ENCODE results near the gene PAK3. TPM values are rescaled to one million over a fixed set of nuclear protein-coding genes. Genes with fewer than 3 reads are reported as not detected.

Gene PAK3
- total RNA-seq, 2 donors from 2014 or later: 0.16 to 0.85 TPM

DNA sequence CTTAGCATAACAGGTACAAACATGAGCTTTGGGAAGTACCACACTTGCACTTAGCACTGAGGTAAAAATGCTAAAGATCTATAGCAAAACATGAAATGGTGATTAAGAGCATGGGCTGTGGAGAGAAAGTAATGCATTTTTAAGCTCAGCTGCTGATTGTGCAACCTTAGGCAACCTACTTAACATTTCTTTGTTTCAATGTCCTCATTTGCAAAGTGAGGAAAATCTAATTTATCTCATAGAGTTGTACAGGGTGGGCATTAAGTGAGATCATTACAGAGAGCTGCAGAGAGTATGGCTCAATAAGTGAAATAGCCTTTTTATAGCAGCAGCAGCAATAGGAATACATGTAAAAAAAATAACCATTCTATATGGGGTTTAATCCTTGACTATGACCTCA is 87.0 kb downstream of the PAK3 start:
- Histone ChIP-seq H3K27ac (no peak overlapping the region), H3K36me3 (no peaks in the 10 kb centered on the region), H3K4me1 (no peaks in the 10 kb centered on the region), H3K4me3 (no peak overlapping the region), H3K9me3 (no peaks in the 10 kb centered on the region), H3K27me3 (no peaks in the 10 kb centered on the region)
- TF ChIP-seq, protein P1, sequence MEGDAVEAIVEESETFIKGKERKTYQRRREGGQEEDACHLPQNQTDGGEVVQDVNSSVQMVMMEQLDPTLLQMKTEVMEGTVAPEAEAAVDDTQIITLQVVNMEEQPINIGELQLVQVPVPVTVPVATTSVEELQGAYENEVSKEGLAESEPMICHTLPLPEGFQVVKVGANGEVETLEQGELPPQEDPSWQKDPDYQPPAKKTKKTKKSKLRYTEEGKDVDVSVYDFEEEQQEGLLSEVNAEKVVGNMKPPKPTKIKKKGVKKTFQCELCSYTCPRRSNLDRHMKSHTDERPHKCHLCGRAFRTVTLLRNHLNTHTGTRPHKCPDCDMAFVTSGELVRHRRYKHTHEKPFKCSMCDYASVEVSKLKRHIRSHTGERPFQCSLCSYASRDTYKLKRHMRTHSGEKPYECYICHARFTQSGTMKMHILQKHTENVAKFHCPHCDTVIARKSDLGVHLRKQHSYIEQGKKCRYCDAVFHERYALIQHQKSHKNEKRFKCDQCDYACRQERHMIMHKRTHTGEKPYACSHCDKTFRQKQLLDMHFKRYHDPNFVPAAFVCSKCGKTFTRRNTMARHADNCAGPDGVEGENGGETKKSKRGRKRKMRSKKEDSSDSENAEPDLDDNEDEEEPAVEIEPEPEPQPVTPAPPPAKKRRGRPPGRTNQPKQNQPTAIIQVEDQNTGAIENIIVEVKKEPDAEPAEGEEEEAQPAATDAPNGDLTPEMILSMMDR (IDR thresholded peaks at IDR 0.05): no peak
- no peak for DNase-seq (ENCODE audit: low spot score)

DNA sequence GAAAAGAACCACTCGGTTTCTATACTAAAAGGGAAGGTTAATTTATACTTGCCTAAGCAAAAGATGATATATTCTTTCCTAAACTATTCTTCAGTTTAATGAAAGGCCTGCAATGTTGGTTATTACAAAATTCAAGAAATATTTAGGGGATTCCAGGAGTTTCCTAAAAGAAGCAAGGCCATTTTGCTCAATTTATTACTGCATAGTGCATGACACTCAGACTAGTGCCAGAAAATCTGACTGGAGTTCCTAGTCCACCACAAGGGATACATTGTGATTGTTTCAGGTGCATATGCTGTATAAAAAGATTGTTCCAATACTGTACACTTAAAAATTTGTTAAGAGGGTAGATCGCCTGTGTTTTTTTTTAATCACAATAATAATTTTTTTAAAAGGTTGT is 95.6 kb downstream of the PAK3 start:
- TF ChIP-seq, protein P1 (IDR thresholded peaks at IDR 0.05): no peak
- H3K36me3 ChIP-seq: no peaks in the 10 kb centered on the region
- H3K27ac ChIP-seq: no peak overlapping the region
- H3K4me1 ChIP-seq: no peaks in the 10 kb centered on the region
- DNase-seq (ENCODE audit: low spot score): no peak
- no peaks in the 10 kb centered on the region for H3K27me3 ChIP-seq
- H3K4me3 ChIP-seq: no peak overlapping the region
- H3K9me3 ChIP-seq: no peaks in the 10 kb centered on the region

DNA sequence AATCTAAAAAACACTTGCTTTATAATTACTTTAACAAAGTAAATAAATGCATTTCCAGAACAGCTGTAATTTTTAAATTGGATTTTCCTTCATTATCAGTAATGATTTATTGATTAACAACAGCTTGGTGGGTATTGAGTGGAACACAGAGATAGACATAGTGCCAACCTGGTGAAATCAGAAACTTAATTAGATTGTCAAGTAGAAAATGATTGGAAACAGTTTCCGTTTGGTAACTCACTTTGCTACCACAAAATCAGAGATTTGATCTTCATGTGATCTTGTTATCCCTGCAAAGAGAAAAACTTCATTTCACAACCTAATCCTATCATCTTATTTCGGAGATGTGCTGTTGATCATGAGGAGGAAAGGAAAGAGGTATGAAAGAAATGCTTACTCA is 103.5 kb downstream of the PAK3 start:
- no peaks in the 10 kb centered on the region for H3K4me1 ChIP-seq
- no peaks in the 10 kb centered on the region for H3K36me3 ChIP-seq
- DNase-seq (ENCODE audit: low spot score): no peak
- H3K9me3 ChIP-seq: no peaks in the 10 kb centered on the region
- H3K27ac ChIP-seq: no peak overlapping the region
- no peak overlapping the region for H3K4me3 ChIP-seq
- H3K27me3 ChIP-seq: no peaks in the 10 kb centered on the region
- TF ChIP-seq, protein P1 (IDR thresholded peaks at IDR 0.05): no peak

DNA sequence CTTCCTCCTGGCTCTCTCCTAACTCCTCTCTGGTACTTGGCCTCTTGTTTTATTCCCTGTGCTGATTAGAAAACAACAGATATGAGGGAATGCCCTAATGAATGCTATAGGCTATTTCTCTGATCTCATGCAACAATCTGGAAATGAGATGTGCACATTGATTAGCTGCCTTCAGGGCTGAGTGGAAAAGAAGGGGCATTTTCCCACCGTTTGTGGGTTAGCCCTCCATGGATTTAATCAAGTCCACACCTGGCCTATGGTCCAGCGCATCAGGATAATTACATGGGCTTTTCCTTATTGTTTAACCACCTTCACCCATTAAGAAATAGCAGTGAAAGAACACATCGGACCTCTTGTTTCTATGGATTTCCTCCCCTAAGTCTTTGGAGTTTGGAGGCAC is 104.3 kb downstream of the PAK3 start:
- Histone ChIP-seq H3K9me3 (no peaks in the 10 kb centered on the region), H3K27me3 (no peaks in the 10 kb centered on the region), H3K4me1 (no peaks in the 10 kb centered on the region), H3K27ac (no peak overlapping the region), H3K36me3 (no peaks in the 10 kb centered on the region), H3K4me3 (no peak overlapping the region)
- TF ChIP-seq, protein P1 (IDR thresholded peaks at IDR 0.05): no peak
- no peak for DNase-seq (ENCODE audit: low spot score)

DNA sequence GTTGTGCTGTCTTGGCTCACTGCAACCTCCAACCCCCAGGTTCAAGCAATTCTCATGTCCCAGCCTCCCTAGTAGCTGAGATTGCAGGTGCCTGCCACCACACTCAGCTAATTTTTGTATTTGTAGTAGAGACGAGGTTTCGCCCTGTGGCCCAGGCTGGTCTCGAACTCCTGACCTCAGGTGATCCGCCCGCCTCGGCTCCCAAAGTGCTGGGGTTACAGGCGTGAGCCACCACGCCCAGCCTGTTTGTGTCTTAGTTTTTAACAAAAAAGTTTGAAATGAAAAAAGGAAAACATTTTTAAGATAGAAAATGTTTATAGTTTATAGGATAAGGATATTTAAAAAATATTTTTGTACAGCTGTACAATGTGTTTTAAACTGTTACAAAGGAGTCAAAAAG is 111.9 kb downstream of the PAK3 start:
- H3K27ac ChIP-seq: no peak overlapping the region
- no peaks in the 10 kb centered on the region for H3K4me1 ChIP-seq
- no peak overlapping the region for H3K4me3 ChIP-seq
- TF ChIP-seq, protein P1 (IDR thresholded peaks at IDR 0.05): no peak
- no peaks in the 10 kb centered on the region for H3K27me3 ChIP-seq
- no peak for DNase-seq (ENCODE audit: low spot score)
- no peaks in the 10 kb centered on the region for H3K36me3 ChIP-seq
- no peaks in the 10 kb centered on the region for H3K9me3 ChIP-seq

DNA sequence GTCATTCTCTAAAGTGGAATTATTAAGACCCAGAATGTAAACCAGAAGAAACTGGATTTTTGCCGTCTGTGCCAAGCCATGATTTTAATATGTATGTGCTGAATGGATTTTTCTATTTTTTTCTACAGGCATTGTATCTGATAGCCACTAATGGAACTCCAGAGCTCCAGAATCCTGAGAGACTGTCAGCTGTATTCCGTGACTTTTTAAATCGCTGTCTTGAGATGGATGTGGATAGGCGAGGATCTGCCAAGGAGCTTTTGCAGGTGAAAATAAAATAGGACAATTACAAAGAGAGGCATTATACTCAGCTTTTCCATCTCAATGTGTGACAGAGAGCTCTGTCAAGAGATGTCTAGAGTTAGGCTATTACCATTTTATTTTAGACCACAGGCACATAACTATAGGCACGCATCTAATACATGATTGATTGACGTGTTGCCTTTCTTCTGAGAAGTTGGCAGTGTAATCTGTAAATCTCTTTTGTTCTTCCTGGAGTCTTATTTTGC is 120.4 kb downstream of the PAK3 start:
- H3K27me3 ChIP-seq: no peaks in the 10 kb centered on the region
- no peak for DNase-seq (ENCODE audit: low spot score)
- no peaks in the 10 kb centered on the region for H3K4me1 ChIP-seq
- H3K36me3 ChIP-seq: no peaks in the 10 kb centered on the region
- no peak overlapping the region for H3K27ac ChIP-seq
- no peak overlapping the region for H3K4me3 ChIP-seq
- TF ChIP-seq, protein P1 (IDR thresholded peaks at IDR 0.05): no peak
- H3K9me3 ChIP-seq: no peaks in the 10 kb centered on the region

All from right atrium auricular region (tissue), 2 donors.